K562 (cell line): ENCODE results near the gene LOXHD1.

Source experiments
- ATF7 ChIP-seq: fragments of 450-650 bp; IDR thresholded peaks from 2 replicates; pipeline ENCODE4 v1.7.1; 2014; ENCODE audit warnings: mild to moderate bottlenecking, moderate library complexity
- BRCA1 ChIP-seq, 2 experiments: fragments of 450-650 bp in 1 of 2; sonication (generic) in 1 of 2; formaldehyde crosslinking in 1 of 2; IDR thresholded peaks; 2 replicates each; pipeline versions ENCODE4 v1.5.0 to v1.6.1; 2017 to 2020; ENCODE audit warnings: mild to moderate bottlenecking in 1 of 2, missing genetic modification reagents in 1 of 2
- CEBPB ChIP-seq: fragments of 450-650 bp; IDR thresholded peaks from 2 replicates; pipeline ENCODE4 v1.6.1; 2016; ENCODE audit warnings: missing genetic modification characterization, missing compliant biosample characterization
- CTCF ChIP-seq, 3 experiments: IDR thresholded peaks in 2 of 3; conservative IDR thresholded peaks in 1 of 3; 2 replicates each; pipeline ENCODE4 v1.5.1; 2011 to 2012; ENCODE audit warnings: low read length in 3 of 3, mild to moderate bottlenecking in 3 of 3, control low read depth in 2 of 3, improper control_type of control experiment in 1 of 3, inconsistent platforms in 1 of 3, low read depth in 1 of 3, mixed read lengths in 1 of 3, moderate library complexity in 1 of 3; ENCODE audit not compliant: insufficient read depth in 2 of 3
- EZH2 ChIP-seq: IDR thresholded peaks from 2 replicates; pipeline ENCODE4 v1.6.1; 2012; ENCODE audit warnings: low read depth, mild to moderate bottlenecking, inconsistent platforms, low read length, borderline replicate concordance
- HDAC6 ChIP-seq: IDR thresholded peaks from 2 replicates; pipeline ENCODE4 v1.6.1; 2012; ENCODE audit warnings: low read depth, mild to moderate bottlenecking, control low read depth, inconsistent platforms, low read length, moderate library complexity
- POLR2A ChIP-seq: fragments of 450-650 bp; conservative IDR thresholded peaks from 2 replicates; pipeline ENCODE4 v1.6.1; 2016
- RNF2 ChIP-seq: sonication (generic); IDR thresholded peaks from 2 replicates; pipeline ENCODE4 v1.6.1; 2016
- SNIP1 ChIP-seq: fragments of 450-650 bp; IDR thresholded peaks from 2 replicates; pipeline ENCODE4 v1.7.1; 2017; ENCODE audit warnings: low read depth, mild to moderate bottlenecking
- TCF7L2 ChIP-seq: fragments of 150-350 bp; IDR thresholded peaks from 2 replicates; pipeline ENCODE4 v1.6.1; 2016; ENCODE audit warnings: low read depth, mild to moderate bottlenecking, low read length, moderate library complexity
- ZNF644 ChIP-seq: fragments of 200-800 bp; sonication (Bioruptor generic); IDR thresholded peaks from 2 replicates; pipeline ENCODE4 v1.6.1; 2016; ENCODE audit warnings: low read depth, missing genetic modification characterization, missing compliant biosample characterization

- no peak for TF ChIP-seq BRCA1 (IDR thresholded peaks at IDR 0.05)
- TF ChIP-seq BRCA1 (CRISPR knock-in tag; IDR thresholded peaks at IDR 0.05) = no peak
- TF ChIP-seq ZNF644 (tag) = no peak
- no peak for TF ChIP-seq CTCF (IDR thresholded peaks at IDR 0.05 in 2 of 3, conservative IDR thresholded peaks at IDR 0.05 in 1 of 3; ENCODE audit: insufficient read depth in 2 of 3, low read depth in 1 of 3, low read length in 3 of 3)
- TF ChIP-seq SNIP1 = no peak
- TF ChIP-seq HDAC6 = no peak
- no peak for TF ChIP-seq CEBPB
- no peak for TF ChIP-seq EZH2
- no peak for TF ChIP-seq RNF2
- TF ChIP-seq POLR2A = no peak
- no peak for TF ChIP-seq TCF7L2
- no peak for TF ChIP-seq ATF7
These were observed 178.2 kb downstream of the LOXHD1 start for GRCh38 chr18:46478796-46479195.
